Epithelial cell of esophagus (primary cell): Measurements from ENCODE around the gene RABL6.

ENCODE experiments used
- DNase-seq: peaks from one replicate; pipeline ENCODE4 v3.0.0; 2010; ENCODE audit warnings: low read depth
- H3K4me3 ChIP-seq: 2 replicates; pipeline ENCODE4 v1.5.1; 2011; ENCODE audit warnings: mild to moderate bottlenecking, low read length, control low read depth
- TF ChIP-seq, protein P1 (sequence below): IDR thresholded peaks from 2 replicates; pipeline ENCODE4 v1.5.1; 2011; ENCODE audit warnings: low read depth, mild to moderate bottlenecking, low read length, control low read depth, inconsistent platforms; ENCODE audit not compliant: insufficient read depth; ENCODE audit errors: missing control alignments

Gene RABL6

DNA sequence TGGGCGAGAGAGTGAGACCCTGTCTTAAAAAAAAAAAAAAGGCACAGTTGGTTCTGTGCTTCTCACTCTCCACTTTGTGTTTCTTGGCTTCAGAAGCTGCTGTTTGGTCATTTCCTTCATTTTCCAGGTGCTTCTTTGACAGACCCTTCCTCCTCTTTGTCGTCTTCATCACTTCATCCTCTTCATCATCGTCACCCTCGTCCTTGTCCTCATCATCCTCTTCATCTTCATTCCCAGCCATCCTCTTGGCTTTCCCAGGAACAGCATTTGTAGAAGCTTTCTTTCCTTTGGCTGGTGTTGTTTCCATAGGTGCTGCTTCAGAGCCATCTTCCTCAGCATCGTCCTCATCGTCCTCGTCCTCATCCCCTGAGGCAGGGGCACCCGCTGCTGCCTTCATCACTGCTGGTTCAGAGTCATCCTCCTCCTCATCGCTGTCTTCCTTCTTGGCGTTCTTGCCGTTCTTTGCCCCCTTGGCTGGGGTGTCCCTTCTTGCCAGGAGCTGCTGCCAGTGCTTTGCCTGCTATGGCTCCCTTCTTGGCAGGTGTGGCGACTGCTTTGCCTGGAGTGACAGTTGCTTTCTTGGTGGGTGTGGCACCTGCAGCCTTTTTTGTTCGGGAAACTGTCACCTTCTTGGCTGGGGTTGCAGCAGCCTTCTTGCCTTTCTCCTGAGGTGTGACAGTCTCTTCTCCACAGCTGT is 7.1 kb downstream of the RABL6 start:
- H3K4me3 ChIP-seq: no peak overlapping the region
- no peak for DNase-seq
- TF ChIP-seq, protein P1, sequence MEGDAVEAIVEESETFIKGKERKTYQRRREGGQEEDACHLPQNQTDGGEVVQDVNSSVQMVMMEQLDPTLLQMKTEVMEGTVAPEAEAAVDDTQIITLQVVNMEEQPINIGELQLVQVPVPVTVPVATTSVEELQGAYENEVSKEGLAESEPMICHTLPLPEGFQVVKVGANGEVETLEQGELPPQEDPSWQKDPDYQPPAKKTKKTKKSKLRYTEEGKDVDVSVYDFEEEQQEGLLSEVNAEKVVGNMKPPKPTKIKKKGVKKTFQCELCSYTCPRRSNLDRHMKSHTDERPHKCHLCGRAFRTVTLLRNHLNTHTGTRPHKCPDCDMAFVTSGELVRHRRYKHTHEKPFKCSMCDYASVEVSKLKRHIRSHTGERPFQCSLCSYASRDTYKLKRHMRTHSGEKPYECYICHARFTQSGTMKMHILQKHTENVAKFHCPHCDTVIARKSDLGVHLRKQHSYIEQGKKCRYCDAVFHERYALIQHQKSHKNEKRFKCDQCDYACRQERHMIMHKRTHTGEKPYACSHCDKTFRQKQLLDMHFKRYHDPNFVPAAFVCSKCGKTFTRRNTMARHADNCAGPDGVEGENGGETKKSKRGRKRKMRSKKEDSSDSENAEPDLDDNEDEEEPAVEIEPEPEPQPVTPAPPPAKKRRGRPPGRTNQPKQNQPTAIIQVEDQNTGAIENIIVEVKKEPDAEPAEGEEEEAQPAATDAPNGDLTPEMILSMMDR: no peak

DNA sequence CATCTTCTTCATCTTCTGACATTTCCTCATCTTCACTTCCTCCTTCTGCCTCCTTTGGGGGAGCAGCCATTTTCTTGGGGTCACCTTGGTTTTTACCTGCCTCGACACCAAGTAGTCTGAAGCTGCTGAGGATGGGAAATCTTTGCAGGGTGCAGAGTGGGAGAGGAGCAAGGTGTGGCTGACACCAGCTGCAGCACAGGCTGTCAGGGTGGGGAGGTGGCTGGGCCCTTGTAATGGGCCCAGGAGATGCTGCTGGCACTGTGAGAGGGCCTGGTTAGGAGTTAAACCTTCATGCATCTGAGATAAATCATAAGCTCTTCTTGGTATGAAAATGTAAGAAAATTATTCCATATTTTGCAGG is 7.7 kb downstream of the RABL6 start:
- H3K4me3 ChIP-seq: no peak overlapping the region

DNA sequence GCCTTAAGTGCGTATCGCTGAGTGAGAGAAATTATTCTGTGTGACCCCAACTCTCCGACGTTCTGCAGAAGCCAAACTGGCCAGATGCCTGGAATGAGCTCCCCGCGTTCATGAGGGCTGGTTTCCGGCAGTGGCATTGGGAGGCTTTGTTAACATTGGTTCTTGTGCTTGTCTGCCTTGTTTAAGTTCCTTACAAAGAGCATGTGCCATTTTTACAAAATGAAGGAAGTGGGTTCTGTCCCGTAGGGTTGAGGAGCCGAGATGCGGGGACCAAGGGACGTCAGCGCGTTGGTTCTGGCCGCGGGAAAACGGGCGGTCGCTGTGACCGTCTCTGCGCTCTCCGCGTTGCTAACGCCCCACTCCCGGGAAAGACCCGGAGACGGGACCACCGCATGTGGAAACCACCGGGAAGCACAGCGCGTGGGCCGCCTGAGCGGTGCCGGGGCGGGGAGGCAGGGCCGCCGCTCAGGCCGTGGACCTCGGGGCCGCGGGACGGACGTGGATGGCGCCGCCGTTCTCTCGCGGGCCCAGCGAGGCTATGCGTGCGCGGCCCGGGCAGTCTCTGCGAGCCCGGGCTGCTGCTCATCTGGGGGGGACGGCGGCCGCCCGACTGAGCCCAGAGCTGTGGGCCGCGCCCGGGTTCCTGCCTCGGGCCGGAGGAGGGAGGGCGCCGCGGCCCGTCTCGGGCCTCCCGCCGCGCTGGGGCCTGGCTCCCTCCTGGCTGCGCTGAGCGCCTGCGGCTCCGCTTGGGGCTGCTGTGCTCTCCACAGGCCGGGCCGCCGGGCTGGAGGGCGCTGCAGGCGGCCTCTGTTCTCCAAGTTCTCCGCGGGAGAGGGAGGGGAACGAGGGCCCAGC is 13.4 kb downstream of the RABL6 start:
- TF ChIP-seq, protein P1: no peak
- no peak overlapping the region for H3K4me3 ChIP-seq
- no peak for DNase-seq

More for the DNA sequence above, 7.7 kb downstream of the RABL6 start:
- TF ChIP-seq, protein P1: no peak
- DNase-seq: no peak

DNA sequence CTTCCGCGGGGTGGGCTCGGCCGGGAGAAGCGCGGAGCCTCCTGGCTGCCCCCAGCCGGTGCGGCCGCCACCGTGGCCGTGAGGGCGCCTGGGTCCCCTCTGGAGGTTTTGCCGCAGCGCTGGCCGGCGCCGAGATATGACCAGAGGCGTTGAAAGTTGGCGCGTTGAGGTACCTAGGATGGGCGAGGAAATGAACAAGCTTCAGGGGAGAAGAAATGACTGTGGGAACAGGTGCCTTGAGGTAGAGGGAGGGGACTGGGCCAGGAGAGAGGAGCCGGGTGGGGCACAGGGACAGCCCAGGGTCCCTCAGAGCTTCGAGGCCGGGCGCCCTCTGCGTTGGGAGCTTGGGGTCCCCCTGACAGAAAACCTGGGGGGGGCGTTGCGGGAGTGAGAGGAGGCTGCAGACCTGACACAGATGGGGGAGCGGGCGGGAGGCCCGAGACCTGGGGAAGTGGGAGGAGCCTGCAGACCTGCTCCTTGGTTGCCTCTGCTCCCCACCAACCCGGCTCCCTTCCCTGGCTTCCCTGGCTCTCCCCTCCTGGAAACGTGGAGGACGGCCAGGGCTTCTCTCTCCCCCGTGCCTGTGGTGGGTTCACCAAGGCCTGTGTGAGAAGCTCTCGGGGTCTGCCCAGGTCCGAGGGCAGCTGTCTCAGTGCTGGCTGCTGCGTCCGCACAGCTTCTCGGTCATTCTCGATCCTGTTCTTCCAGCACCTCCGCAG is 14.2 kb downstream of the RABL6 start:
- TF ChIP-seq, protein P1: no peak
- no peak for DNase-seq
- no peak overlapping the region for H3K4me3 ChIP-seq

DNA sequence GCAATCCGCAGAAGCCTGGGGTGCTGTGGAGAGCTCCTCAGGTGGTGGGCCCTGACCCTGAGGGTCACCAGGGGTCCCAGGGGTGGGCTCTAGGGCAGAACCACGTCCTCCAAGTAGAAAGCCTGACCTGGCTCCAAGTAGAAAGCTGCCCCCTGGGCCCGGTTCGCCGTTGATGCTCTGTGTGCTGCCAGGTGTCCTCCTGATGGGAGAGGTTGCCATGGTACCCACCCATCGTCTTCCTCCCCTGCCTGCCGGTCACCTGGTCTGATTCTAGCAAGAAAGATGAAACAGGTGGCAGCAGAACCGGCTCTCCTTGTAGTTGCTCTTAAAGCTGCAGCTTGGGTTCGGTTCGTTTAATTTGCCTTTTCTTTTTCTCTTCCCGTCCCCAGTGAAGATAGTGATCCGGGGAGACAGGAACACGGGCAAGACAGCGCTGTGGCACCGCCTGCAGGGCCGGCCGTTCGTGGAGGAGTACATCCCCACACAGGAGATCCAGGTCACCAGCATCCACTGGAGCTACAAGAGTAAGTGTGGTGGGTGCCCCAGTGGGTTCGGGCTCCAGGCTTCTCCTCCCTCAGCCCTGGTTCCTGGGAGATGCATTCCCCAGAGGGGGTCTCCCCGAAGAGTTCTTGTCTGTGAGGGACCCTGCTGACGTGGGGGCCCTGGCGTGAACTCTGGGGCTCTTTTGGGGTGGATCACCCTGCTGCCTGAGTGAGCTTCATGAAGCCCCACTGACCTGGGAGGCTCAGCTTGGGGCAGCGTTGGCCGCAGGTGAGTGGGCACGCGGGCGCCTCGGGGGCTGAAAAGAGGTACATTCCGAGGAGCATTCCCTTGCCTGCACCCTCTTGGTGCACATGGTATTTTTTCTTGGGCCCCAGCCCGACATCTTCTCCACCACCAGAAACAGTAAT is 15.6 kb downstream of the RABL6 start:
- TF ChIP-seq, protein P1: no peak
- DNase-seq: no peak
- no peak overlapping the region for H3K4me3 ChIP-seq
